GM08714 (cell line): ENCODE measurements around the gene ARPIN.
"Not testable (repeated sequence)": the region's sequence is repeated elsewhere in the genome, so short reads cannot be mapped to it uniquely, and the experiment has no call there.

Source experiments
- H3K4me3 ChIP-seq: fragments of 200-500 bp; sonication (Bioruptor generic); 2 replicates; pipeline ENCODE4 v1.5.1; 2014; ENCODE audit warnings: mild to moderate bottlenecking, low read length, inconsistent platforms
- ZNF274 ChIP-seq: IDR thresholded peaks from 2 replicates; pipeline ENCODE4 v1.6.1; 2012; ENCODE audit warnings: mild to moderate bottlenecking, low read depth, low read length

ARPIN gene

DNA sequence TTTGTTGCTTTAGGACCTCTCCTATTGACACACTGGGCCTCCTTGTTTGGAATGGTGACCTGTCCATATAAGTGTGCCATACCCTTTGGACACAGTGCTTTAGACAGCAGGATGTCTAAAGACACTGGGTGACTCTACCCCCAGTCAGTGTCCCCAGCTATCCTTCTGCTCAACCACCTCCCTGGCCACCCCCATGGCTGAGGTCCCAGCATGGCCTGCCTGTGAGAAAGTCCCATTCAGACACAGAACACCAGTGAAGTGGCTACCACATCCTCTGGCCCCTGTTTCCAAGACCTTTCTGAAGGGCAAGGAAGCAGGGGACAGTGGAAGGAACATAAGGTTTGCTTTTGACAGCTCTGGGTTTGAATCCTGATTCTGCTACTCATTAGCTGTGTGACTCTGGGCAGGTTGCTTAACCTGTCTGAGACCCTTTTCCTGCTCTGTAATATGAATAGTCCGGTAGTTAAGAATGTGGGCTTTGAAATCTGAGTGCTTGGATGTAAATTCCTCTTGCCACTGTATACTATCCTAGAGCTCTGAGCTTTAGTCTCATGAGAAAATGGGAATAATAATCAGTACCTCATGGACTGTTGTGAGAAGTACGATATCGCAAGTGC, 12.7 kb downstream of the ARPIN start:
- no peak for TF ChIP-seq ZNF274
- H3K4me3 ChIP-seq: no peak overlapping the region

GRCh38 chr15:89899295-89899945, 13.3 kb downstream of the ARPIN start:
- TF ChIP-seq ZNF274: no peak
- H3K4me3 ChIP-seq: no peak overlapping the region

DNA sequence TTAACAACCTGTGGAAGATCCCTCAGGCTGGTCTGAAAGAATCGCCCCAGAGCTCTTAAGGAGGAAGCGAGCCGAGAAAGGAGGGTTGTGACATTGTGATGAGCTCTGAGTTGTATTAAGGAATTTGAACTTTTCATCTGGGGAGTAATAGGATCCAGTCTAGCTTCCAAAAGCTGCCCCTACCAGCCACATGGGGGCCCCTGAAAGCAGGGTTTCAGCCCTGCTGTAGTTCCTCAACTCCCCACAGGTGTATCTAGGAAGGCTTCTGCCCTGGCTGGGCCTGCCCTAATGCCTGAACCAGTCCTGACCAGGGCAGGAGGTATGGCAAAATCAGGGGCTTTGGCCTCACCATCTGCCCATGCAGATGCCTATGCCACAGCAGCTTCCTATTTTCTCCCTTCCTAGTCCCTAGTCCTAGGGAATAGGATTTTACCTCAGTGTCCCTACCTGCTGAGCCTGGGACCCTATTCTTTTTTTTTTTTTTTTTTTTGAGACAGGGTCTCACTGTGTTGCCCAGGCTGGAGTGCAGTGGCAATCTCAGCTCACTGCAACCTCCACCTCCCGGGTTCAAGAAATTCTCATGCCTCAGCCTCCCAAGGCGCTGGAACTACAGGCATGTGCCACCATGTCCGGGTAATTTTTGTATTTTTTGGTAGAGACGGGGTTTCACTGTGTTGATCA, 14.0 kb downstream of the ARPIN start:
- TF ChIP-seq ZNF274: no peak
- no peak overlapping the region for H3K4me3 ChIP-seq

DNA sequence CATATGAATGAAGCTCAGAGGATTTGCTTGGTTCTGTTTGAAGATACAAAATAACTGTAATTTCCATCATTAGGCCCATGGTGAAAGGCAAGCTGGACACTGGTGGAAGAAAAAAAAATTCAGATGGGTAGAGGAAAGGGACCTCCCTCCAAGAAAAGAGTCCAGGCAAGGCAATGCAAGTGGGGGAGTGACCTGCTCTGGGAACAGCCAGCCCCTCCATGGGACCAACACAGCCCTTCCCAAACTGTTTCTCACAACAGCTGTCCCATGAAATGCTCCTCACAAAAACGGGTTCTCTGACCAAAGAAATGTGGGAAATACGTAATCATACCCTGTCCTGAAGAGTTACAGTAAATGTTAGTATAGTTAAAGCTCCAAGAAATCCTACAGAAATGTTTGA, 14.6 kb downstream of the ARPIN start:
- H3K4me3 ChIP-seq: no peak overlapping the region
- TF ChIP-seq ZNF274: no peak

DNA sequence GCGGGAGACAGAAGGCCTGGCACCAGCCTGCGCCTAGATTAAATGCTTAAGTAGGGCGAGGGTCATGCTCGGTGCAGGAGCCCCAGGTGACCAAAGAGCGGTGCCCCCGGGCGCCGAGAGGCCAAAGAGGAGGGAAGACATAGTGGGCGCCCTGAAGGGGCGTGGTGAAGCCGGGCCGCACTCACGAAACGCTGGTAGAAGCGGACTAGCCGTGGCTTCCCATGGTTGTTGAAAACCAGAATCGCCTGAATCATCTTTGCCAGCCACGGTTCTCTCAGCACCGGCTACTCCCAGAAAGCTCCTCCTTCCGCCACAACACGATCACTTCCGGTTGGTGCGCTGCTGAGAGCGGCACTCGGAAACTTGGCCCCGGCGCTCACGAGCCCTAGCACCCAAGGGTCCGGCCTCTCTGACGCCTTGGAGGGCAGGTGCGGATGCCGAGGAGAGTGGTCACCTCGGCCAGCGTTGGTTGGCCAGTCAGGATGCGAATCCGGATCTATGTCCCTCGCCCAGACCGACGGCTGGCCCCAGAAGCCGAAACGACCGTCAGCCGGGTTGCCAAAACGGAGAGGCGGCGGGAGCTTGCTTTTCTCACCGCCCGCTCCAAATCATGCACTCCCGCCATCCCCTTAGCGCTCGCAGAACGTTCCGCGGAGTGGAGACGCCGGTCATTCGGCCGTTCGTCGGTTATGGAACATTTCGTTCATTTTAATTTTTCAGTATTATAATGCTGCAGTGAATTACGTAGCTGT, 18.9 kb downstream of the ARPIN start, which contains the start of gene AP3S2:
TSS of gene AP3S2 (minus strand) at position 299 of the 752 bp plus-strand sequence. CDS start at position 254, 45 bp downstream.
- H3K4me3 ChIP-seq: peak within 1 kb of the TSS; percentile 80
- no peak for TF ChIP-seq ZNF274

DNA sequence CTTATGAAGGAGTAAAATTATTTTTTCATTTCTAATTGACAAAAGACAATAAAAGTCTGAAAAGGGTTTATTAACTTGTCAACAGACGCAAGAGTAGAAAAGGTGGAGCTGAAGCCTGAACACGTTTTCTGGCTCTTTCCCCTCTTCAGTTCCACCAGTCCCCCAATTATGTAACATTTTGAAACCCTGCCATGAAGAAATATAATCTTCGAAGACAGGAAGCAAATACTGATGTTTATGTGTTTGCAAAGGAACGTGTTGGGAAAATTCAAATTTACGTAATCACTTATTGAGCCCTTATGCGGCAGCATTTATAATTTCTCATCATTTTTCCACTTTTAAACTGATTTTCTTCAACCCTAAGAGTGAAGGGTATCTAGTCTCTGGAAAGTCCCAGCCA, 19.7 kb downstream of the ARPIN start:
- no peak for TF ChIP-seq ZNF274
- peak overlapping the region; percentile 80 for H3K4me3 ChIP-seq

- no peak overlapping the region for H3K4me3 ChIP-seq
- no peak for TF ChIP-seq ZNF274
Measured at GRCh38 chr15:89888214-89888804, 24.4 kb downstream of the ARPIN start.

GRCh38 chr15:89885611-89886010, 27.1 kb downstream of the ARPIN start:
- no peak overlapping the region for H3K4me3 ChIP-seq
- TF ChIP-seq ZNF274: no peak

- H3K4me3 ChIP-seq: not testable (repeated sequence)
Measured at GRCh38 chr15:89885179-89885578, 27.6 kb downstream of the ARPIN start.

- no peak overlapping the region for H3K4me3 ChIP-seq
- TF ChIP-seq ZNF274: no peak
Measured at GRCh38 chr15:89883518-89883917, 29.2 kb downstream of the ARPIN start.

DNA sequence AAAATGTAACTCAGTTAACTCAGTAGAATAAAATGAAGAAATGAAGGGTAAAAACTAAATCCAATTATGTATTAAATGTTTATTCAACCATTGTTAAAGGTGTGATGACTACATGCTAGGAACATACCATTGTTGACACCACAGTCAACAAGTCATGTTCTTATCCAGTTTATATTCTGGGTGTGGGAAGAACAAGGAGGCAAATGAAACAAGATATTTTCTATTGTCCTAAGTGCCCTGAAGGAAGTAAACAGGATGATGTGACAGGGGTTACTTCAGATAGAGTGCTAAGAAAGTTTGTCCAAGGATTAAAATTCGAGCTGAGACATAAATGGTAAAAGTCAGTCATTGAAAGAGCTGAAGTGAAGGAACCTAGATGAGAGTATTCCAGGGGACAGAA, 32.0 kb downstream of the ARPIN start:
- H3K4me3 ChIP-seq: no peak overlapping the region
- no peak for TF ChIP-seq ZNF274

- H3K4me3 ChIP-seq: no peak overlapping the region
- no peak for TF ChIP-seq ZNF274
Measured at GRCh38 chr15:89878323-89878722, 34.4 kb downstream of the ARPIN start.

GRCh38 chr15:89877083-89877425, 35.7 kb downstream of the ARPIN start:
- no peak overlapping the region for H3K4me3 ChIP-seq
- TF ChIP-seq ZNF274: no peak

DNA sequence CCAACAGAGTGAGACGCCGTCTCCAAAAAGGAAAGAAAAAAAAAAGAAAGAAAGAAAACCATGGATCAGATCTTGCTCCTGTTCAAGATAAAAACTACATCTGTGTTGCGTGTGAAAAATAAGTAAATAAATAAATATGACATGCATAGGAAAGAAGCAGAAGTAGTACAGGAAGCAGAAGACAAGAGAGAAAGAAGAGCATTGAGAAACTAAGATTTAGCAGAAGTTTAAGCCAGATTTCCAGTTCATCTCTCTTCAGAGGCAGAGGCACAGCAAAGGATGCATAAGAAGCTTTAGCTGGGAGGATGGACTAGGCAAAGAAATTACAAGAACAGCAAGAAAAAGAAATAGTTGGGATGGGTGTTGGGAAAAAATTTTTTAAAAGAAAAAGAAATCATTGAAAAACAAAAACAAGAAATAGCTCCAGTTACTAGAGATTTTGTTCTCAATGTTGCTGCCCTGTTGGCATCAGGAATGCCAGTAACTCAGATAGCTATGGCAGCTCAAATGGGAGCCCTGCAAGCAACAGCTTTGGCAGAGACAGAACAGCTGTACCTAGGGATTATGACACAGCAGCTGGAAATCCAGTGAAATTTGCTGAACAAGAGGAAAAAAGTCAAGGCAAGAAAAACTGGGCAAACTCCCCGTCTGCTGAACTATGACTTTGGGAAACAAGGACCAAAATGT, 36.2 kb downstream of the ARPIN start:
- TF ChIP-seq ZNF274: no peak
- no peak overlapping the region for H3K4me3 ChIP-seq
